PFSK-1 (cell line): ENCODE results near the gene VAV2.

Experiments used
- REST ChIP-seq, 2 experiments: IDR thresholded peaks; 2 replicates each; pipeline versions ENCODE4 v1.6.1 to v1.8.0; 2011 to 2012; ENCODE audit warnings: low read depth in 2 of 2, low read length in 2 of 2, control low read depth in 1 of 2, inconsistent platforms in 1 of 2, mild to moderate bottlenecking in 1 of 2, moderate library complexity in 1 of 2; ENCODE audit not compliant: insufficient read depth in 1 of 2
- SIN3A ChIP-seq: IDR thresholded peaks from 2 replicates; pipeline ENCODE4 v1.6.1; 2012; ENCODE audit warnings: mild to moderate bottlenecking, low read length, moderate library complexity, borderline replicate concordance; ENCODE audit not compliant: insufficient read depth

GRCh38 chr9:134014946-134015345 is 22.8 kb upstream of the VAV2 start:
- TF ChIP-seq SIN3A = no peak
- no peak for TF ChIP-seq REST (IDR thresholded peaks at IDR 0.05; ENCODE audit: insufficient read depth in 1 of 2, low read depth in 2 of 2, low read length in 2 of 2)
